NCI-H2081 treated with DMSO at 0.1 percent for 48 hours (cell line): ENCODE results near the gene ARGLU1.

Source experiments
- DNase-seq: peaks from one replicate; lab custom pipeline; 2025; lab: John Stamatoyannopoulos, UW

Gene ARGLU1

GRCh38 chr13:106586648-106587166 lies 18.8 kb upstream of the ARGLU1 start:
- DNase-seq: no peak

DNA sequence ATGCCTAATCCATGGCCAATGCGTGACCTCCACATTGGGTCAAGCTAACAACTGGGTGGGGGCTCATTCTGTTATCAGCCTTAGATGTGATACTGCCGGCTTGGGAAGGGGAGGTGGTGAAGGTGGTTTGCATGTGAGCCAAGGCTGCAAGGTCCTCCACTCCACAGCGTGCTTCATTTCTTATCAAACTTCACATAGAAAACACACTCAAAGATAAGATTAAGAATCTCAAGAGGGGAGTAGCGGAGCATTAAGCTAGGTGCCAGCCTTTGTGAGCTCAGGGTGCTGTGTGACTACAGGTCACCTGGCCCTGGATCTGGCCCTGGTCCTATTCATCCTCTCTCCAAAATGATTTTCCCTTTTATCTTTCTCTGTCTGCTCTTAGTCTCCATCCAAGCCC lies 13.3 kb upstream of the ARGLU1 start:
- no peak for DNase-seq

- DNase-seq: no peak
Observed at GRCh38 chr13:106575896-106576295, 8.0 kb upstream of the ARGLU1 start.

GRCh38 chr13:106573868-106574267 lies 5.9 kb upstream of the ARGLU1 start:
- no peak for DNase-seq

GRCh38 chr13:106573284-106573846 lies 5.4 kb upstream of the ARGLU1 start:
- no peak for DNase-seq

DNA sequence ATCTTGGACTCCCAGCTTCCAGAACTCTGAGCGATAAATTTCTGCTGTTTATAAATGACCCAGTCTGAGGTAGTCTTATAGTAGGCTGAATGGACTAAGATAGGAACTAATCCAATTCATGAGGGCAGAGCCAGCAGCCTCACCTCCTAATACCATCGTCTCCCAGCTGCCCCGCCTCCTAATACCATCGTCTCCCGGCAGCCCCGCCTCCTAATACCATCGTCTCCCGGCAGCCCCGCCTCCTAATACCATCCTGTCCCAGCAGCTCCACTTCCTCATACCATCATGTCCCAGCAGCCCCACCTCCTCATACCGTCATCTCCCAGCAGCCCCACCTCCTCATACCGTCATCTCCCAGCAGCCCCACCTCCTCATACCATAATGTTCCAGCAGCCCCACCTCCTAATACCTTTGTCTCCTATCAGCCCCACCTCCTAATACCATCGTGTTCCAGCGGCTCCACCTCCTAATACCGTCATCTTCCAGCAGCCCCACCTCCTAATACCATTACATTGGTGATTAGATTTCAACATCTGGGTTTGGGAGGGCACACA lies 2.4 kb upstream of the ARGLU1 start:
- DNase-seq: no peak

- no peak for DNase-seq
Observed at GRCh38 chr13:106569233-106570095, 1.5 kb upstream of the ARGLU1 start.

GRCh38 chr13:106568299-106569003 lies 514 bp upstream of the ARGLU1 start:
- DNase-seq: no peak

DNA sequence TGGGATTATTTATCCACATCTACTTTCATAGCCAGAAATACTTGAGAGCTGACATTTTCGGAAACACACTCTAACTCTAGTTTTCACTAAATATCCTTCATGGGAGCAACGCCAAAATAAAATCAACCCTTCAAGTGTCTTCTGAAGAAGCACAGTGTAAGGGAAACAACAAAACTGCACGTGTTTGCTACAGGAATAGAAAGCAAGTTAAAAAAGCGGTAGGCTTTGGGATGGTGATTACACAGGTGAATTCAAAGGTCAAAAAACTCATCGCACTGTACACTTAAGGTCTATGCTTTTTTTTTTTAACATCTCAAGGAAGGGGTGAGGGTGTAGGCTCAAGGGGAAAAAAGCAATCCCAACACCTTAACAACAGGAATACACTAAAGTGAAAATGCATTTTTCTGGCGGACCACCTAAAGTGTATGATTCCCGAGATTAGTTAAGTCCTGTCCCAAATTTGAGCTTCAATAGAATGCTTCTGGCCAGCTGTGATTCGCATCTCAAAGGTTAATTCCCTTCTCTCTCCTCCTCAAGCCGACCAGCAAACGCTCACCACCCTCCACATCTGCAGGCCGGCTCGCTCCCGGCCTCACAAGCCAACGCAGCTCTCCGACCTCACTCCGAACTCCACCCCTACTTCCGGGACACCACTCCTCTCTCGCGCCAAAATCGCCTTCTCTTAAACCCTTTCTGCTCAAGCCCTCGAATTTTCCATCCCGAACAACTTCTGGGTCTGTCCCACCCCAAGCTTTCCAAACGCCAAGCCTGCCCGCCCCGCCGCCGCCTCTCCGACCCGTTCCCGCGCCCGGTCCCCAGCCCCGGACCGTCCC lies 1.1 kb downstream of the ARGLU1 start:
- DNase-seq: no peak

GRCh38 chr13:106565127-106565775 lies 2.7 kb downstream of the ARGLU1 start:
- DNase-seq: no peak

DNA sequence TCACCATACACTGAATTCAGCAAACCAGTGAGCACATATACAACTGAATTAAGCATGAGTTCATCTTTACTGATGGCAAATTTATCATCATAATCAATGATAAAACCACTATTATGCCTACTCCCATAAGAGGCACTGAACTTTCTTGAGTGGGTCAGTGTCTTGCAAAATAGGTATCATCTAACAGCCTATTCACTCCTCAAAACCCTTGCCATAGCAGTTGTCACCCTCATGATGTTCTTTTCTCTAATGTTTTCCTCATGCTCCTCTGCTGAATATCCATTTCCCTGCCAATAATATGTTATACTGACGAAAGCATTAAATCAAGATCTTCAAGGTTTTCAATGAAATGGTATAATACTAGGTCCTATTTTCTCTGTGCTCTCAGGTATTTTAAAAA lies 5.6 kb downstream of the ARGLU1 start:
- DNase-seq: no peak

DNA sequence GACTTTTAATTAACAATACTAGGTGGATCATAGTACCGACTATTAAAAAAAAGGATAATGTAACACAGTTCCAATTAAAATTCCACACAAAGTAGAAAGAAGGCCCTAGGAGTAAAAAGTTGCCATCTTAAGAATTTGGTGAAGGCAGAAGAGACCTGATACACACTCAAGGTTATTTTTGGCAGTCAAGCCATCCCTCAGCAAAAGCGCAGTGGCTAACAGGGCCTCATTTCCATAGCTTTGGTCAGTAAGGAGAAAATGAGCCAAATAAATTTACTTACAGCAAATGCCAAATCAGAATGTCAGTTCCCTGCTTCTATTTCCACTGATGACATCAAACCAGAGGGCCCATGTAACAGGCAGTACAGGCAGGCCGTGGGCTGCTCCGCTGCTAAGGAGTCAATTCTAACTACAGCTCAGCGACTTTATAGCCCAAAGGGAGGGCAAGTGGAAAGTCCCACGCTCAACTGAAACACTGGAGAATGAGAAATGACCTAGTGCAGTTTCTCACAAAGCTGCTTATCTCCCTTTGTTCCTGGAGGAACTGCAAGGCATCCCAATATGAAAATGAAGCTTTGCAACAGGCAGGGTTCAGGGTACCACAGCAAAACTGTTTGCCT lies 6.3 kb downstream of the ARGLU1 start:
- no peak for DNase-seq

DNA sequence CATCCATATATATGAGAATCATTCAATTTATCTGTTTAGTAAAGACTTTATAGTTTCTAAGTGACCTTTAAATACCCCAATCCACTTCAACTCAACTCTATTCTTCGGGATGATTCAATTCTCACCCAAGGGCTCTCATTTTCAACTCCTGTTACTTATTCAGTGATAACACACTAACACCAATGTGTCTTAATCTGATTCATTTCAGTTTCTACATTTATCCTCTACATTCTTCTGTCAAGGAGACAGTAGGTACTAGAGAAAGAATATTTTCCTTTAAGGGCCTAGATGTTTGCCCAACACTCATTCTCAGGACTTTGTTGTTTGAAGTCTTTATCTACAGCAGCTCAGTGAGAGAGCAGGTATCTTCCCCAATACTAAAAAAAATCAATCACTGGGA lies 7.1 kb downstream of the ARGLU1 start:
- DNase-seq: no peak

DNA sequence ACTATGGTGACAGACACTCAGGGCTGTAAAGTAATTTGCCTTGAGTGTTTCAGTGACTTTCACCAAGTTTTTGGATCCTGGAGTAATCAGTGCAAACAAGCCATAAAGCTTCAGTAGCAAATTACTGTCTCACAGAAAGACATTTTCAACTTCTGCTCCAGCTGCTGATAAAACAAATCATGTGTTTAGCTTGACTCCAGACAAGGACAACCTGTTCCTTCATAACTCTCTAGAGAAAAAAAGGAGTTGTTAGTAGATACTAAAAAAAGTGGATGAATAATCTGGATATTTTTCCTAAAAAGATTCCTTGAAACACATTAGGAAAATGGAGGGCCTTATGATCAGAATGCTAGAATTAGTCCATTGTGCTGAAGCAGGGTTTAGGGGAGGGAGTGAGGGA lies 9.4 kb downstream of the ARGLU1 start:
- no peak for DNase-seq

DNA sequence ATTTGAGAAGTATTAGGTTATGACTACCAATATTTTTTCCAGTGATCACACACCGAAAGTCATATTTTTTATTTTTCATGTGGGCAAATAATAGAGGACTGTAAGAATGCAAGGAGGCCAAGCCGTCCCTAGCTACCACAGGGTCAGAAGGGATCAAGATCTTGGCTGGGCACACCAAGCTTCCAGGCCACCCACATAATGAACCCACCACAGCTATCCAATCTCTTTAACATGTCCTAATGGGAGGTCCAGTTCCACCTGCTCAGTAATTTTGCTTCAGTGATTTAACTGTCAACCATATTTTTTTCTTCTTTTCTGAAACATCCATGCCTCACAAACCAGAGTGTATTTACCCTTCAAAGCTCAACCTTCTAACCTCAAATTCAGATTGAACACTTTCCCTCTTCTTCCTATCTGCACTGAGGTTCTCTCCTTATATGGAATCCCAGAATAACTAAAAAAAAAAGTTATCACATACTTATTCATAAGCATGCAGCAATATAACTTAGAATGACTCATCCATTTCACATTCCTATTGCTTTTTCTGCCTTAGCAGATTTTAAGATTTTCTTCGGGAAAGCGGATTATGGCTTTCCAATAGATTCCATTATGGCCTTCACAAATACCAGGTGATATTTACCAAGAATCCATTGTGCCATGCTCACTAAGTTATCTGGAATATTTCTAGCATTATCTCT lies 12.2 kb downstream of the ARGLU1 start:
- no peak for DNase-seq

GRCh38 chr13:106551751-106552150 lies 16.2 kb downstream of the ARGLU1 start:
- no peak for DNase-seq

DNA sequence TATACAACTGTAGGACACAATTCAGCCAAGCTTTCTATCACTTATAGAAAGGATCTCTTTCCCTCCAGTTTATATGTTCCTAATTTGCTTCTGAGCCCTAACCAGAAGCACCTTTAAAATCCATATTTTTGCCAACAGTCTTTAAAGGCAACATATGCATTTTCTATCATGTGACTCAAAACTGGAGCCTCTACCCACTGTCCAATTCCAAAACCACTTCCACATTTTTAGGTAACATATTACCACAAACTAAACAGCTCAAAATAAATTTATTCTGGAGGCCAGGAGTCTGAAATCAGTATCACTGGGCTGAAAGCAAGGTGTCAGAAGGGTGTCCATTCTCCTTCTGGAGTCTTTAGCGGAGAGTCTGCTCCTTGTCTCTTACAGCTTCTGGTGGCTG lies 16.6 kb downstream of the ARGLU1 start:
- DNase-seq: no peak

DNA sequence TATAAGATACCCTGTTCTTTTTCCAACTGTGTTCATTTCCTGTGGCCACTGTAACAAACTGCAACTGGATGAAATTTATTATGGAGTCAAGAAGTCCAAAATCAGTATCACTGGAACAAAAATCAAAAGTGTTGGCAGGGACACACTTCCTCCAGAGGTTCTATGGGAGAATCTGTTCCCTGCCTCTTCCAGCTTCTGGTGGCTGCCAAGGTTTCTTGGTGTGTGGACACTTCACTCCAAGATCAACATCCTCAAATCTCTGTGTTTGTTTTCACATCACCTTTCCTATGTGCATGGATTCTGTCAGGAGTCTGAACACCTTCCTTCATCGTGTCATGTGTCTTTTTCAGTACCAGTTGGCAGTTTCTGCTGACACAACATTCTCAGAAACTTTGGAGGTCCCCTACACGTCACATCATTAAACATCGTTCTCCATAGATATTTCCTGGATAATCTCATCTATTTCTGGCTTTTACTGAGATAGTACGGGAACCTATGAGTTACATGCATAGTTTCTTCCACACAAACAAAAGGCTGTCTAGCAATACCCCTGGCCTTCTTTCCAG lies 17.3 kb downstream of the ARGLU1 start:
- no peak for DNase-seq

- DNase-seq: no peak
Observed at GRCh38 chr13:106548064-106548696, 19.8 kb downstream of the ARGLU1 start.
